Uterus (tissue), 2 donors: ENCODE data around the gene PHC3.

Experiments used
- POLR2A ChIP-seq, 2 donors: fragments of 450-650 bp; IDR thresholded peaks; one replicate each; pipeline ENCODE4 v1.6.1; 2016; ENCODE audit warnings: antibody characterized with exemption in 2 of 2, mild to moderate bottlenecking in 1 of 2, moderate library complexity in 1 of 2
- TF ChIP-seq, protein P1 (sequence below), 4 experiments: fragments of 200-600 bp in 2 of 4; fragments of 450-650 bp in 2 of 4; sonication (generic) in 2 of 4; IDR thresholded peaks; one replicate each; pipeline ENCODE4 v1.5.1; 2016 to 2019; ENCODE audit warnings: antibody characterized with exemption in 4 of 4, mild to moderate bottlenecking in 2 of 4, moderate library complexity in 1 of 4

DNA sequence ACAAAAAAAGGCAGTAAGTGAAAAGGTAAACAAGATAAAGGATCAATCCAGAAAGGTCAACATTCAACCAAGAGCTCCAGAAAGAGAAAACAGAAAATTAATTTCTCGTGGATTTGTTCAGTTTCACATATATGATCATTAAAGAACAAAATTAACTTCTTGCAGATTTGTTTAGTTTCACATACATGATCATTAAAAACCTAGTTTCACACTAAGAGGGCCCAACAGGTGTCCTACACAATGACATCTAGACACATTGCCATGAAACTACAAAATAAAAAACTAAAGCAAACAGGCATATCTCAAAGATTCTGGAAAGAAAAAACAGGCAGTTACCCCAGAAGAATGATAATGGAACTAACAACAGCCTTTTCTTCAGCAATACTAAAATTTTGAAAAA is 22.1 kb downstream of the PHC3 start:
- TF ChIP-seq, protein P1, sequence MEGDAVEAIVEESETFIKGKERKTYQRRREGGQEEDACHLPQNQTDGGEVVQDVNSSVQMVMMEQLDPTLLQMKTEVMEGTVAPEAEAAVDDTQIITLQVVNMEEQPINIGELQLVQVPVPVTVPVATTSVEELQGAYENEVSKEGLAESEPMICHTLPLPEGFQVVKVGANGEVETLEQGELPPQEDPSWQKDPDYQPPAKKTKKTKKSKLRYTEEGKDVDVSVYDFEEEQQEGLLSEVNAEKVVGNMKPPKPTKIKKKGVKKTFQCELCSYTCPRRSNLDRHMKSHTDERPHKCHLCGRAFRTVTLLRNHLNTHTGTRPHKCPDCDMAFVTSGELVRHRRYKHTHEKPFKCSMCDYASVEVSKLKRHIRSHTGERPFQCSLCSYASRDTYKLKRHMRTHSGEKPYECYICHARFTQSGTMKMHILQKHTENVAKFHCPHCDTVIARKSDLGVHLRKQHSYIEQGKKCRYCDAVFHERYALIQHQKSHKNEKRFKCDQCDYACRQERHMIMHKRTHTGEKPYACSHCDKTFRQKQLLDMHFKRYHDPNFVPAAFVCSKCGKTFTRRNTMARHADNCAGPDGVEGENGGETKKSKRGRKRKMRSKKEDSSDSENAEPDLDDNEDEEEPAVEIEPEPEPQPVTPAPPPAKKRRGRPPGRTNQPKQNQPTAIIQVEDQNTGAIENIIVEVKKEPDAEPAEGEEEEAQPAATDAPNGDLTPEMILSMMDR (IDR thresholded peaks at IDR 0.05), result no peak
- no peak for TF ChIP-seq POLR2A (IDR thresholded peaks at IDR 0.05)
